Measurements from ENCODE around the gene KLHL17. TPM values are rescaled to one million over a fixed set of nuclear protein-coding genes. Genes with fewer than 3 reads are reported as not detected.

KLHL17 gene
- total and polyA plus RNA-seq, 9 of the 15 experiments (the other 6 are each of a cell fraction or from before 2014, with no cell fraction given): 0.14 to 84.8 (median 13.0) TPM

- Histone ChIP-seq H3K27me3 (ENCODE audit: control insufficient read depth in 2 of 2, insufficient read depth in 2 of 2, low read length in 2 of 2) (peaks cover 39 to 60% of the 10 kb centered on the region in 2 experiments; a peak in 4 of 5 replicates), H3K4me1 (replicated peaks in 1 of 2; ENCODE audit: control insufficient read depth in 2 of 2, insufficient read depth in 2 of 2, low read length in 2 of 2) (peaks cover 0 to 61% of the 10 kb centered on the region in 2 experiments; a peak in 3 of 5 replicates), H3K9me3 (replicated peaks; ENCODE audit: control insufficient read depth, insufficient read depth, low read depth, low read length) (no peaks in the 10 kb centered on the region), H3K79me2 (ENCODE audit: control insufficient read depth, insufficient read depth, low read length) (no peaks in the 10 kb centered on the region), H3K36me3 (ENCODE audit: control insufficient read depth, insufficient read depth, low read length) (no peaks in the 10 kb centered on the region), H3K9ac (ENCODE audit: insufficient read depth in 1 of 2, low read depth in 2 of 2, low read length in 2 of 2) (peak overlapping the region in 1 of 2 experiments; percentile 37; a peak in 1 of 4 replicates), H3K9me1 (ENCODE audit: control insufficient read depth, insufficient read depth, low read length) (no peaks in the 10 kb centered on the region), H3K27ac (ENCODE audit: extremely low read depth, low read depth, low read length) (no peak overlapping the region), H3K4me2 (ENCODE audit: insufficient read depth, low read length) (no peak overlapping the region), H3K4me3 (no peak overlapping the region), H4K20me1 (replicated peaks; ENCODE audit: control insufficient read depth, insufficient read depth, low read length) (peaks cover 13% of the 10 kb centered on the region), H2AFZ (ENCODE audit: low read depth, low read length) (no peak overlapping the region)
- 12% methylated on average over 43 of the region's 43 CpGs for WGBS (ENCODE audit: insufficient coverage, low coverage, missing lambda C conversion rate)
- FAIRE-seq (no peak), DNase-seq (ENCODE audit: extremely low read depth in 1 of 4, low spot score in 3 of 4) (no peak), ATAC-seq (no peak)
- TF ChIP-seq FIP1L1 (IDR thresholded peaks at IDR 0.05; ENCODE audit: low read depth, low read length, poor library complexity, severe bottlenecking): no peak
- TF ChIP-seq NRF1 (conservative IDR thresholded peaks at IDR 0.05 in 1 of 2, IDR thresholded peaks at IDR 0.05 in 1 of 2): peak in 1 of 2 experiments; percentile 51; a peak in 3 of 4 replicates
- 0 out of 2 replicates have a peak, but pooled peaks have one; percentile 14 for TF ChIP-seq MAX (CRISPR knock-in tag; IDR thresholded peaks at IDR 0.05)
- TF ChIP-seq NR3C1 (CRISPR knock-in tag; IDR thresholded peaks at IDR 0.05): no peak
- TF ChIP-seq ZNF511 (CRISPR knock-in tag; IDR thresholded peaks at IDR 0.05): no peak
- no peak for TF ChIP-seq CBX3 (IDR thresholded peaks at IDR 0.05; ENCODE audit: borderline replicate concordance in 1 of 2, low read length in 2 of 2)
- TF ChIP-seq SAFB (IDR thresholded peaks at IDR 0.05; ENCODE audit: borderline replicate concordance, low read depth, low read length): peak; percentile 40; the same call in 1 of the 2 replicates
- intact Hi-C loops (cut with micrococcal nuclease): loop anchor here (10.0 kb wide), 1 partner anchor 312 kb away; no protein-coding TSS in a partner anchor
- POLR2A ChIA-PET: interaction anchor here (0.6 to 1.7 kb wide), 7 partner anchors 12 to 351 kb away, joined by 3 to 8 read pairs (median 4); partner anchors contain the start of genes PLEKHN1 and TNFRSF18
- BruUV-seq (replicated peaks): no TSS peak
- CTCF ChIA-PET (ENCODE audit: low intra/inter-chr PET ratio): interaction anchor here (2.9 kb wide), 1 partner anchor 81 kb away, joined by 27 read pairs; no protein-coding TSS in a partner anchor
- in situ Hi-C loops (cut with MboI): loop anchor here (10.0 kb wide), 1 partner anchor 82 kb away; no protein-coding TSS in a partner anchor
Measured at GRCh38 chr1:982765-983436, 22.5 kb downstream of the KLHL17 start.
